Neural progenitor cell (in vitro differentiated cells): ENCODE measurements around the gene TRIP12. TPM values are rescaled to one million over a fixed set of nuclear protein-coding genes. Genes with fewer than 3 reads are reported as not detected.

Source experiments
- DNase-seq: peaks from one replicate; pipeline ENCODE4 v3.0.0-alpha.2; 2016; ENCODE audit warnings: low spot score
- H2AFZ ChIP-seq: fragments of 200-600 bp; sonication (generic); replicated peaks from 2 replicates; pipeline ENCODE4 v1.6.1; 2016; ENCODE audit warnings: antibody characterized with exemption
- H3F3A ChIP-seq: fragments of 200-600 bp; sonication (generic); 2 replicates; pipeline ENCODE4 v1.6.1; 2016; ENCODE audit warnings: antibody characterized with exemption, low read depth
- H3K27ac ChIP-seq: fragments of 200-600 bp; sonication (generic); 2 replicates; pipeline ENCODE4 v1.5.1; 2016; ENCODE audit warnings: mild to moderate bottlenecking
- H3K27me3 ChIP-seq: fragments of 200-600 bp; sonication (generic); 2 replicates; pipeline ENCODE4 v1.6.1; 2016; ENCODE audit warnings: mild to moderate bottlenecking, moderate library complexity
- H3K36me3 ChIP-seq: fragments of 200-600 bp; sonication (generic); 2 replicates; pipeline ENCODE4 v1.5.1; 2016
- H3K4me1 ChIP-seq: fragments of 200-600 bp; sonication (generic); 2 replicates; pipeline ENCODE4 v1.6.1; 2016; ENCODE audit warnings: mixed run types
- H3K4me2 ChIP-seq: fragments of 200-600 bp; sonication (generic); 2 replicates; pipeline ENCODE4 v1.6.1; 2016
- H3K4me3 ChIP-seq: fragments of 200-600 bp; sonication (generic); 2 replicates; pipeline ENCODE4 v1.5.1; 2016
- H3K79me2 ChIP-seq: fragments of 200-600 bp; sonication (generic); 2 replicates; pipeline ENCODE4 v1.6.1; 2016; ENCODE audit warnings: low read depth
- H3K9ac ChIP-seq: fragments of 200-600 bp; sonication (generic); 2 replicates; pipeline ENCODE4 v1.6.1; 2016
- H3K9me3 ChIP-seq: fragments of 200-600 bp; sonication (generic); 2 replicates; pipeline ENCODE4 v1.5.1; 2016; ENCODE audit warnings: low read depth
- H4K20me1 ChIP-seq: fragments of 200-600 bp; sonication (generic); 2 replicates; pipeline ENCODE4 v1.6.1; 2016; ENCODE audit warnings: low read depth
- H3K27ac Mint-ChIP-seq: 3 replicates; pipeline ENCODE4 v1.8.0; 2021; ENCODE audit warnings: mixed read lengths
- H3K27me3 Mint-ChIP-seq: 2 replicates; pipeline ENCODE4 v1.8.0; 2022; ENCODE audit warnings: low read depth, mild to moderate bottlenecking, inconsistent platforms, moderate library complexity, mixed read lengths; ENCODE audit not compliant: insufficient read depth
- H3K36me3 Mint-ChIP-seq: 3 replicates; pipeline ENCODE4 v1.8.0; 2021; ENCODE audit warnings: mixed read lengths
- H3K4me1 Mint-ChIP-seq: 3 replicates; pipeline ENCODE4 v1.8.0; 2021; ENCODE audit warnings: mixed read lengths
- H3K4me3 Mint-ChIP-seq: 3 replicates; pipeline ENCODE4 v1.8.0; 2021; ENCODE audit warnings: mild to moderate bottlenecking, moderate library complexity, mixed read lengths
- H3K9me3 Mint-ChIP-seq: 3 replicates; pipeline ENCODE4 v1.8.0; 2020; ENCODE audit warnings: mixed read lengths
- EZH2 ChIP-seq: fragments of 200-600 bp; sonication (generic); IDR thresholded peaks from 2 replicates; pipeline ENCODE4 v1.6.1; 2017; ENCODE audit warnings: antibody characterized with exemption, mild to moderate bottlenecking, moderate library complexity
- EZH2phosphoT487 ChIP-seq: fragments of 200-600 bp; sonication (generic); IDR thresholded peaks from 2 replicates; pipeline ENCODE4 v1.6.1; 2017; ENCODE audit warnings: antibody characterized with exemption
- total RNA-seq: library from RNA; depleted of rRNA; stranded (reverse); fragments of >200 nt; gene quantifications from 2 replicates; pipeline ENCODE4 v1.2.3, GENCODE V29; 2015; ENCODE audit warnings: low replicate concordance
- TF ChIP-seq, protein P1 (sequence below): fragments of 200-600 bp; sonication (generic); IDR thresholded peaks from 2 replicates; pipeline ENCODE4 v1.5.1; 2017; ENCODE audit warnings: antibody characterized with exemption, mild to moderate bottlenecking

The TRIP12 gene
- total RNA-seq, 1 donor from 2014 or later = 157 TPM

DNA sequence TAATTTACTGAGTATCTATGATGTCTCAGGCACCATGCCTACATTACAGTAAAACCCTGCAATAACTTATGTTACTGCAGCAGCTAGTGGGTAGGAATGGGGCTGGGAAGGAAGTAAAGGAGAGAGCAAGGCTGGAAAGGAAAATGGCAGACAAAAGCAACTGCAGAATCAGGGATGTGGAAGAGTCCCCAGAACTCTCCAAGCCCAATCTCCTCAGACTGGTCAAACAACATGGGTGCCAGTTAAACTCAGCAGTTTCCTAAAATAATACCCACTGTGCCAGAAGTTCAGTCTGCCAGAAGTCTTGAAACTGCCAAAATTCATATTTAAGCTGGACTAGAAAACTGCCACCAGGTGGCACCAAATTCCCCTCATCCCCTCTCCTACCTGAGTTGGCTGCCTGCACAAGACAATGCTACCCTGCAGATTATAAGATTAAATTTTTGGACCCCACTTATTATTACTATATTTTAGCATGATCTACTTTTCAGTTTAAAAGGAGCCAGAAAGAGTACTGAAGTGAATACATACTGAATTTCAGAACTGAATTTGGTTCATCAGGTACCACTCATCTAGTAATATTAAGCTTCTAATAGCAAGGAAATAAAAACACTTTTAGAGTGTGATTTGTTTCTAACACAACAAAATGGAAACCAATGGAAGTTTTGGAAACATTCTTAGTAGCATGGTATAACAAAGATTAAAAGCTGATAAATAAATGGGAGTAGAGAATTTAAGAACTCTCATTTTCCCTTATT lies 120.6 kb downstream of the TRIP12 start:
- H3K27me3 ChIP-seq = no peaks in the 10 kb centered on the region
- TF ChIP-seq EZH2phosphoT487 = no peak
- TF ChIP-seq, protein P1, sequence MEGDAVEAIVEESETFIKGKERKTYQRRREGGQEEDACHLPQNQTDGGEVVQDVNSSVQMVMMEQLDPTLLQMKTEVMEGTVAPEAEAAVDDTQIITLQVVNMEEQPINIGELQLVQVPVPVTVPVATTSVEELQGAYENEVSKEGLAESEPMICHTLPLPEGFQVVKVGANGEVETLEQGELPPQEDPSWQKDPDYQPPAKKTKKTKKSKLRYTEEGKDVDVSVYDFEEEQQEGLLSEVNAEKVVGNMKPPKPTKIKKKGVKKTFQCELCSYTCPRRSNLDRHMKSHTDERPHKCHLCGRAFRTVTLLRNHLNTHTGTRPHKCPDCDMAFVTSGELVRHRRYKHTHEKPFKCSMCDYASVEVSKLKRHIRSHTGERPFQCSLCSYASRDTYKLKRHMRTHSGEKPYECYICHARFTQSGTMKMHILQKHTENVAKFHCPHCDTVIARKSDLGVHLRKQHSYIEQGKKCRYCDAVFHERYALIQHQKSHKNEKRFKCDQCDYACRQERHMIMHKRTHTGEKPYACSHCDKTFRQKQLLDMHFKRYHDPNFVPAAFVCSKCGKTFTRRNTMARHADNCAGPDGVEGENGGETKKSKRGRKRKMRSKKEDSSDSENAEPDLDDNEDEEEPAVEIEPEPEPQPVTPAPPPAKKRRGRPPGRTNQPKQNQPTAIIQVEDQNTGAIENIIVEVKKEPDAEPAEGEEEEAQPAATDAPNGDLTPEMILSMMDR = peak; percentile 76
- no peak overlapping the region for H3K4me2 ChIP-seq
- H3K36me3 ChIP-seq = peaks cover 16% of the 10 kb centered on the region
- peaks cover 3% of the 10 kb centered on the region for H3F3A ChIP-seq
- no peaks in the 10 kb centered on the region for H3K79me2 ChIP-seq
- no peaks in the 10 kb centered on the region for H3K9me3 ChIP-seq
- Mint-ChIP-seq H3K4me3 (no peak overlapping the region), H3K4me1 (no peaks in the 10 kb centered on the region), H3K27me3 (peaks cover 3% of the 10 kb centered on the region), H3K36me3 (peaks cover 21% of the 10 kb centered on the region), H3K27ac (no peak overlapping the region), H3K9me3 (no peaks in the 10 kb centered on the region)
- H4K20me1 ChIP-seq = peaks cover 5% of the 10 kb centered on the region
- H3K27ac ChIP-seq = no peak overlapping the region
- no peak overlapping the region for H3K4me3 ChIP-seq
- no peak overlapping the region for H3K9ac ChIP-seq
- DNase-seq = peak; percentile 55
- no peak overlapping the region for H2AFZ ChIP-seq
- H3K4me1 ChIP-seq = no peaks in the 10 kb centered on the region

DNA sequence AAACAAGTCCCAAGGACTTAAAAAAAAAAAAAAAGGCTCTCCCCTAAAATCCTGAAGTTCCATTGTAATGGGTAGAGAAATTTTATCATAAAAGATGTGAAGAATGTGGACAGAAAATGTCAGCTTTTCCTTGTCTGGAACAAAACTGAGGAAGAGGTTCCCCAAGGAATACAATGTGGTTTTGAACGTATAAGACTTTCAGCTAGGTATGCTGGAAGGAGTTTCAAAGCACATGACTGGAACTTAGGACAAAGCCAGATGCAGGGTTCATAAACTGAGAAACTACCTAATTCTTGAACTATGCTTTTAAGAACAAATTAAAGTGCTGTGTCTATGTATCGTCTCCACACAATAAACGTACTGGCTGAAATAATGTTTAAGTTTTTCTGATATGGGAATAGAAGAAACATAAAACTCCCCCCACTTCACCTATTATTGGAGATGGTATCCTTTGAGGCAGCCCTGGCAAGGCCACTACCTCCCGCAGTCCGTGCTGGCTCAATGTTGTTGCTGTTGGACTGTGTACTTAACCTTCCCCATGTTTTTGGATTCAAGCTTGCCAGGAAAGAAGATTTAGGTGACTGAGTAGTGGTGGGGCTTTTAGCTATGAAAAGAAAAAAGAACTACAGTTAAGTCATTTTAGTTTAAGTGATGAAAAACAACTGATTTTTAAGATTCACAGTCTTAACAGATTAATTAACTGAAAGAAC lies 123.2 kb downstream of the TRIP12 start:
- H3K4me1 ChIP-seq = no peaks in the 10 kb centered on the region
- TF ChIP-seq, protein P1 = no peak
- TF ChIP-seq EZH2 (no peak), EZH2phosphoT487 (no peak)

DNA sequence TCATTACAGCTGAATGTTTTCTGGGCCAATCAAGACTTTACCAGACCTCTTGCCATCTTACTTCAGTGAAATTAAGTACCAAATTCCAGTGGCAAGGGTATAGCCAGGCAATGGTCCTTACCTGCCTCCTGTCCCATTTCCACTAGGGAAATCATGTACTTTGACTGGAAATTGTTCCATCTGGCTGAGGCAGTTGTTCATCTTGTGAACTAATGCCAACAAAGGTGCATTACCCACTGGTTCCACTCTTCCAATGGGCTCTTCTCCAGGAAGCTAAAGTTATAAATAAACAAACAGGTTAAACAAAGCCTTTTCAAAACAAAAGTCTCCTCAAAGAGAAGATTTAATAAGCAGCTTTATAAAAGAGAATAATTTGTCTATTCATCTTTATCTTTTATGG lies 126.8 kb downstream of the TRIP12 start:
- Mint-ChIP-seq H3K9me3 (no peaks in the 10 kb centered on the region), H3K27me3 (peaks cover 5% of the 10 kb centered on the region), H3K4me1 (no peaks in the 10 kb centered on the region), H3K4me3 (no peak overlapping the region), H3K36me3 (peaks cover 34% of the 10 kb centered on the region), H3K27ac (no peak overlapping the region)
- H3K36me3 ChIP-seq = peaks cover 39% of the 10 kb centered on the region
- DNase-seq = no peak
- no peak overlapping the region for H3K27ac ChIP-seq
- no peak overlapping the region for H3K4me2 ChIP-seq
- no peak overlapping the region for H3K9ac ChIP-seq
- H3K4me3 ChIP-seq = no peak overlapping the region
- TF ChIP-seq EZH2phosphoT487 (no peak), EZH2 (no peak)
- TF ChIP-seq, protein P1 = no peak
- no peak overlapping the region for H2AFZ ChIP-seq
- H3K4me1 ChIP-seq = no peaks in the 10 kb centered on the region
- no peaks in the 10 kb centered on the region for H3F3A ChIP-seq
- H3K27me3 ChIP-seq = no peaks in the 10 kb centered on the region
- no peaks in the 10 kb centered on the region for H3K9me3 ChIP-seq
- no peaks in the 10 kb centered on the region for H4K20me1 ChIP-seq
- H3K79me2 ChIP-seq = no peaks in the 10 kb centered on the region

More for the DNA sequence above, 123.2 kb downstream of the TRIP12 start:
- H3K9me3 Mint-ChIP-seq = no peaks in the 10 kb centered on the region
- no peak overlapping the region for H3K27ac Mint-ChIP-seq
- no peak overlapping the region for H3K27ac ChIP-seq
- H3K27me3 ChIP-seq = no peaks in the 10 kb centered on the region
- H3K4me3 Mint-ChIP-seq = no peak overlapping the region
- peaks cover 3% of the 10 kb centered on the region for H3F3A ChIP-seq
- peaks cover 5% of the 10 kb centered on the region for H4K20me1 ChIP-seq
- H3K9ac ChIP-seq = no peak overlapping the region
- H3K9me3 ChIP-seq = no peaks in the 10 kb centered on the region
- no peak for DNase-seq
- H3K4me3 ChIP-seq = no peak overlapping the region
- no peak overlapping the region for H3K4me2 ChIP-seq
- H3K36me3 ChIP-seq = peaks cover 23% of the 10 kb centered on the region
- H3K4me1 Mint-ChIP-seq = no peaks in the 10 kb centered on the region
- no peaks in the 10 kb centered on the region for H3K79me2 ChIP-seq
- peaks cover 4% of the 10 kb centered on the region for H3K27me3 Mint-ChIP-seq
- peaks cover 18% of the 10 kb centered on the region for H3K36me3 Mint-ChIP-seq
- no peak overlapping the region for H2AFZ ChIP-seq
